ENCODE results near the gene PRM3. TPM values are rescaled to one million over a fixed set of nuclear protein-coding genes. Genes with fewer than 3 reads are reported as not detected.

The PRM3 gene, protein sequence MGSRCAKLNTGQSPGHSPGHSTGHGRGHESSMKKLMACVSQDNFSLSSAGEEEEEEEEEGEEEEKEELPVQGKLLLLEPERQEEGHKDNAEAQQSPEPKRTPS
- not detected for polyA plus RNA-seq (ENCODE audit: insufficient read length in 10 of 10)
- long read RNA-seq, donor 1: 0 reads
- long read RNA-seq, donor 2: 0 reads
- long read RNA-seq, donor 3: 0 reads
- long read RNA-seq, donor 4: 0 reads
- long read RNA-seq, donor 5: 0 reads
- long read RNA-seq, donor 6: 0 reads
- long read RNA-seq, donor 7: 0 reads
- long read RNA-seq, donor 8: 0 reads
- long read RNA-seq, donor 9: 0 reads

DNA sequence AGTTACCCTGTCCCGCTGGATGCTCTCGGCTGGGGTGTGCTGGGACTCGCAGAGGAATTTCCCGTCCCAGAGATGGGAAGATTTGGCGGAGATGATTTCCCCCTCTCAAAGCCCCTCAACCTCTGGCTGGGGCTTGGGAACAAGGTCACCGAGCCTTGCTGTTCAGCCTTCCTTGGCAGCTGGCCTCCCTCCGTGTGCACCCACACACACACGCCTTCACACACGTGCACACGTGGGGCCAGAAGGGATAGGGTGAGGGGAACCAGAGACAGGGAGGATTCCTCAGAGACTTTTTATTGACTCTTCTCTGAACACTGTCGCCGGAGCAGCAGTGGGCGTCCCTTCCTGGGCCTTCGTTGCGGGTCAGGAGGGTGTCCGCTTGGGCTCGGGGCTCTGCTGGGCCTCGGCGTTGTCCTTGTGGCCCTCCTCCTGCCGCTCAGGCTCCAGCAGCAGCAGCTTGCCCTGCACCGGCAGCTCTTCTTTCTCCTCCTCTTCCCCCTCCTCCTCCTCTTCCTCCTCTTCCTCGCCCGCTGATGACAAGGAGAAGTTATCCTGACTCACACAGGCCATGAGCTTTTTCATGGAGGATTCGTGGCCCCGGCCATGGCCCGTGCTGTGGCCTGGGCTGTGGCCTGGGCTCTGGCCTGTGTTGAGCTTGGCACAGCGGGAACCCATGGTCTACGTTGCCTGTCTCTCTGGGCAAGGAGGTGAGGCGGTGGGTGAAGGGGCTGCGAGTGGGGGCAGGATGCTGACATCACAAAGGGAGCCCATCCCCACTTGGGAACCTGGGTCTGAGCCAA, at the start of gene PRM3:
Gene PRM3, minus strand, starts transcription at position 709 of the 800 bp plus-strand sequence. Its CDS starts 34 bp downstream, at position 675.
- no peak for DNase-seq

DNA sequence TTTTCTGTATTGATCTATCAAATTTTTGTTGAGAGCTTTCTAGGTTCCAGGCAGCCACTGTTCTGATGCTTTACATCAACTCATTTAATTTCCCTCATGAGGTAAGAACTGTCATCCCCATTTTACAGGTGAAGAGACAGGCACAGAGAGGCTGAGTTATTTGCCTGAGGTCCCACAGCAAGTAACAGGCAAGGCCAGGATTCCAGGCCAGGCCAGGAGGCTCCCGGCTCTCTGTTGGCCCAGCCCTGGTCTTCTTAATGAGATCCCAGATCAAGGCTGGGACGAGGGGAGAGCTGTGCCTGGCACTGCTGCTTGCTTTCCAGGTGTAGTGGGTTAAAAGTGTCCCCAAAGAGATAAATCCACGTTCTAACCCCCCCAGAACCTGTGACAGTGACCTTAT, 49.4 kb upstream of the PRM3 start:
- DNase-seq: no peak

DNA sequence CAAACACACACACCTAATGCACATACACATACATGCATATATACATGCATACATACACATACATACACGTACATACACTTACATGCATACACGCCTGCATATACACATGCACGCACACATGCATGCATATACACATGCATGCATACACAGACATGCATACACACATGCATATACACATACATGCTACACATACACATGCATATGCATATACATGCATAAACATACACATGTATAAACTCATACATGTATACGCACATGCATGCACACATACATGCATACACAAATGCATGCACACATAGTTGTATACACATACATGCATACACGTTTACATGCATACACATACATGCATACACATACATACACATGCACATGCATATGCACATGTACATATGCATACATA, 48.2 kb upstream of the PRM3 start:
- no peak for DNase-seq

DNA sequence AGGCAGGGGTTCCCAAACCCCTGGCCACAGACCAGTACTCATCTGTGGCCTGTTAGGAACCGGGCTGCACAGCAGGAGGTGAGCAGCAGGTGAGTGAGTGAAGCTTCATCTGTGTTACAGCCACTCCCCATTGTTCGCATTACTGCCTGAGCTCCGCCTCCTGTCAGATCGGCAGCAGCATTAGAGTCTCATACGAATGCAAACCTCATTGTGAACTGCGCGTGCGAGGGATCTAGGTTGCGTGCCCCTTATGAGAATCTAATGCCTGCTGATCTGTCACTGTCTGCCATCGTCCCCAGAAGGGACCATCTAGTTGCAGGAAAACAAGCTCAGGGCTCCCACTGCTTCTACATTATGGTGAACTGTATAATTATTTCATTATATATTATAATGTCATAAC, 46.7 kb upstream of the PRM3 start:
- no peak for DNase-seq

DNA sequence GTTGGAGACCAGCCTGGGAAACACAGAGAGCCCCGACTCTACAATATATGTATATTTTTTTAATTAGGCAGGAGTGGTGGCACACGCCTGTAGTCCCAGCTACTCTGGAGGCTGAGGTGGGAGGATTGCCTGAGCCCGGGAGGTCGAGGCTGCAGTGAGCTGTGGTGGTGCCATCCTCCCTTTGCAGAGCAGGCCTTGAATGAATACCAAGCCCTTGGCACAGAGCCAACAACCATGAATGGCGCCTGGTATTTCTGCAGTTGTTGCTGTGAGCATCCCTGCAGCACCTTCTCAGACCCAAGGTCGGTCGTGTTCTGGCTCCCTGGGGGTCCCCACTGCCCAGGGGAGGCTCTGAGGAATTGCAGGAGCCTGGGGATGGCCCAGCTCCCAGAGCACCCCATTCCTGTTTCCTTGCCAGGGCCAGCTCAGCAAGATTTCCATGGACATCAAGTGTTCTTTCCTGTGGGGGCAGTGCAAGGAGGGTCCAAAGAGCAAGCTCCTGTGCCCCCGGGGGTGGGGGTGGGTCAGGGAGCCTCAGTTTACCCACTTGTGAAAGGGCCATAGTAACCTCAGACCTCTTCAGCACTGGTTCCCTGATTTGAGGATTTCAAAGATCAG, 46.2 kb upstream of the PRM3 start:
- DNase-seq: no peak

DNA sequence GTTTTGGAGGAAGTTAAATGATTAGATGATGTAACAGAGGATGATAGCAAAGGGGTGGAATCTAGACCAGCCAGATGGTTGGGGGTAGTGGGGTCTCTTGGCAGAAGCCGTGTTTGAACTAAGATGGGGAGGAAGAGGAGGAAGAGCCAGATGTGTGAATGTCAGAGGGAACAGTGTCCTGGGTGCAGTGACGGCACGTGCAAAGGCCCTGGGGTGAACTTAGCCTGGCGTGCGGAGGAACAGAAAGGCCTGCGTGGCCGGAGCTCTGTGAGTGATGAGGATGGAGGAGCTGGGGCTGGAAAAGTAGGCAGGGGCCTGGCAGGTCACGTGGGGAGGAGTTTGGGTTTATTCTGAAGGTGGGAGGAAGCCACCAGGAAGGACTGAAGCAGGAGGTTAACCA, 45.4 kb upstream of the PRM3 start:
- no peak for DNase-seq

DNA sequence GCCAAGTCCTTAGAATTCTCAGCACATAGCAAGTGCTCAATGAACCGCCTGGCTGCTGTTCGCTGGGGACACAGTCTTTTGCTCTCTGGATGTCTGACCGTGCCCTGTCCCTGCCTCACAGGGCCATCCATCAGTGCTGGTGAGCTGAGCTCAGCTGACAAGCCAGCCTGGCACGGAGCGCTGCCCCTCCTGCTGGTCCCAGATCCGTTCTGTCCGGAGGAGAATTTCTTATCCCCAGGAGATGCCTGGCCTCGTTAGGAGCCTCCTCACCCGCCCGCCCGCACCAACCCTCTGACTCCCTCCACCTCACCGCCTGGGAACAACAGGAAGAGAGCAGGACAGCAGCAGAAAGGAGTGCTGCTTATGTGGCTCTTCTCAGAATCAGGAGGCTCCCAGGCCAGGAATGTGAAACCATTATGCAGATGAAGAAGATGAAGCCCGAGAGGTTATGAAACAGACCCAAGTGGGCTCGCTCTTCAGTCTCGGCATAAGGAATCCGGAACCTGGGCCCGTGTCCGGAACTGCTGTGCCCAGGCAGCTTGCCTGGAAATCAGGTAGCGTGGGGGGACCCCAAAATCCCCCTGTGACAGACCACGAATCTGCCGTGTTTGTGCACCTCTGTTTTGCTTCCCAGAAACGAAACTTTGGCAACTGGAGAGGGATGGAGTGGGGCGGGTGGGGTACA, 43.0 kb upstream of the PRM3 start:
- DNase-seq: peak in 1 of 3 donors; percentile 26

DNA sequence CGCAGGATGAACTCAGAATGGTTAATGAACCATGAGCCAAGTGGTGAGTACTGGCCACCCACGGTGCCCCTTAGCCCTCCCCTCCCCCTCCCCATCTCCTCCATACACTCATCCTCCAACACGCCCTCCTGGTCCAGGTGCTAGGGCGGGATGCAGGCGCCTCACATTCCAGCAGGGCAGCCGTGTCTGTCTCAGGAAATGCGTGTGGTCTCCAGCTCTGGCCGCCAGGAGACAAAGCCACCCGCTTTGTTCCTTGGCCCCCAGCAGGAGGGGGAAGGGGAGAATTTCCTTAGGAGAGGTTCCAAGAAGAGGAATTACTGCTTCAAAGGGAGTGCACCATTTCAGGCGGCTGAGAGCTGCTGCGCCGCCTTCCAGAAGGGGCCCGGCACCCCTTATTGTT, 42.1 kb upstream of the PRM3 start:
- peak in 2 of 3 donors; percentile 55 to 65 for DNase-seq

DNA sequence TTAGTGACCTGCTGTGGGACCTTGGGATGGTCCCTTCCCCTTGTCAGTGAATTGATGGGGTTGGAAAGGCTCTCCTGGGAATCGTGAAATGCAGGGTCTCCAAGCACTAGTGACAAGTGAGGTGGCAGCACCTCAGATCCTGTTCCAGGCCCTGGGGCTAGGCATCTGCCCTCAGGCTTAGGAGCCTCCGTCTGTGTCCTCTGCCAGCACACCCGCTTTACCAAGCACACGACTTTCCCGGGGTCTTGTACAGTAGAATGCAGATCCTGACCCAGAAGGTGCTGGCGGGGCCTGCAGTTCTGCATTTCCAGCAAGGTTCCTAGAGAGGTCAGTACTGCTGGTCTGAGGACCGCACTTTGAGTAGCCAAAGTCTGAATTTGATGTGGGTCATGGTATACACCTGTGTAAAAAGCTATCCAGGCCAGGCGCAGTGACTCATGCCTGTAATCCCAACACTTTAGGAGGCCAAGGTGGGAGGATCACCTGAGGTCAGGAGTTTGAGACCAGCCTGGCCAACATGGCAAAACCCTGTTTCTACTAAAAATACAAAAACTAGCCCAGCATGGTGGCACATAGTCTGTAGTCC, 41.0 kb upstream of the PRM3 start:
- DNase-seq: no peak

DNA sequence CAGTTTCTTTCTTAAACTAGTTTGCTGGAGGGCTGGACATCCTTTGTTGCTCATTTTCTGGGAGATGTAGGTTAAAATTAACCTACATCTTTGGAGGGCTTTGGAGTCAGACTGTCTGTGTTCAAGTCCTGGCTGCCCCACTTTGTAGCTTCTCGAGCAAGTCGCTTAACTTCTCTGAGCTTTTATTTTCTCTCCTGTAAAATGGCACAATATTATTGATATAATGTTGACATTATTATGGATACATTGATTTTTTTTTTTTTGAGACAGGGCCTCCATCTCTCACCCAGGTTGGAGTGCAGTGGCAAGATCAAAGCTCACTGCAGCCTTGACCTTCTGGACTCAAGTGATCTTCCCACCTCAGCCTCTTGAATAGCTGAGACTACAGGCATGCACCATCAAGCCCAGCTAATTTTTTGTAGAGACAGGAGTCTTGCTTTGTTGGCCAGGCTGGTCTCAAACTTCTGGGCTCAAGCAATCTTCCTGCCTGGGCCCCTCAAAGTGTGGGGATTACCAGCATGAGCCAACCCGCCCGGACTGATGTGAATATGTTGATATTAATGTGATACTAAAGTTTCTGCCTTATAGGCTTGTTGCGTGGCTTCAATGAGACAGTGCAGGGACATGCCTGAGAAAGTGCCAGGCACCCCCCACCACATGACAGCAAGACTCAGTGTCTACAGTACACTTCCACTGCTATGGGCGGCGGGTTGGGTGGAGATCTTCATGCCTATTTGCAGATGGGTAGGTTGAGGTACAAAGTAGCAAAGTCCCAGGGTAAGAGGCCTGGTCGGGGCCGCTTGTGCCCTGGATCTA, 40.3 kb upstream of the PRM3 start:
- DNase-seq: no peak

DNA sequence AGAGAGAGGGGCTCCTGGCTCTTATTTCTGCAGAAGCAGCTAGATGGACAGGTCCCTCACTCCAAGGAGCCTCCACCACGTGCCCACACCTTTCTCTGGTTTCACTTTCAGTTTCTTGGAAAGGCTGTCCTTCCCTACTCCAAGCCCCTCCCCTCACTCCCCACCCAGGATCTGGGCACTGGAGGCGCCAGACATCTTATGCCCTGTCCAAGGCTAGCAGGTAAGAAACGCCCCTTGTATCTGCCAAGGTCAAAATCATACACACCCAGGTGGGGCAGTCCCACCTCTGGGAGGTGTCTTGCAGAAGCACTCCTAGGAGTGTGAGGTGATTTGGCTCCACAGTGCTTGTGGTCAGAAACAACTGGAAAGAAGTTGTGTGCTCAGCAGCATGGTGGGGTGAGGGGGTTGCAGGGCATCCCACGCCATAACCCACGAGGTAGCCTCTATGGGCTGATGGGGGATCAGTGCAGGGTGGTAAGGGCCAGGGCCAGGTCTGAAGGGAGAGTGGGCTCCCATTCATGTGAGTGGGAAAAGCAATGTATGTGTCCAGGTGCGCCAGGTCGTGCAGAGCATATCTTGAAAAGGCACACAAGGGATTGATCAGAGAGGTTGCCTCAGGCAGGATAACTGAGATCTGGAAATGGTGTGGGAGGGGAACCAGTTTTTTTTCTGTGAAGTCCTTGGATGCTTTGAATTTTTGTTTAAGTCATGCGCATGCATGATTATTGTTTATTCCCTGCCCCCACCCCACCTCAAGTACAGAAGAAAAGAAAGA, 39.5 kb upstream of the PRM3 start:
- peak in 1 of 3 donors; percentile 40 for DNase-seq

DNA sequence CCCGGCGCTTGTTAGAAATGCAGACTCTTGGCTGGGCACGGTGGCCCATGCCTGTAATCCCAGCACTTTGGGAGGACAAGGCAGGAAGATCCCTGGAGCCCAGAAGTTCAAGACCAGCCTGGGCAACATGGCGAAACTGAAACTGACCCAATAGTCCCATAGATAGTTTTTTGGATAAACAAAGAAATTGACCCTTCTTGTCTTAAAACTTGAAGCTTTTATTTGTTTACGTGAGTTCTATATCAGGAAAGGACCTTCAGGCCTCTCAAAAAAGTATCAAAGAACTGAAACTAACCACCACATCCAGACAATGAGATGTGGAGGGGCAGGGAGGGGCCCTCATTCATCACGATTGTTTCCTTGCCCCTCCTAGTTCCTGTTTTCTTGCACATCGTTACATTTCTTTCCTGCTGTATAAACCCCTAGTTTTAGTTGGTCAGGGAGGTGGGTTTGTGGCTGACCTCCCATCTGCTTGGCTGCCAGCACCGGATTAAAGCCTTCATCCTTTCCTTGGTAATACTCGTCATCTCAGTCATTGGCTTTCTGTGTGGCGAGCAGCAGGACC, 37.6 kb upstream of the PRM3 start:
- DNase-seq: no peak

DNA sequence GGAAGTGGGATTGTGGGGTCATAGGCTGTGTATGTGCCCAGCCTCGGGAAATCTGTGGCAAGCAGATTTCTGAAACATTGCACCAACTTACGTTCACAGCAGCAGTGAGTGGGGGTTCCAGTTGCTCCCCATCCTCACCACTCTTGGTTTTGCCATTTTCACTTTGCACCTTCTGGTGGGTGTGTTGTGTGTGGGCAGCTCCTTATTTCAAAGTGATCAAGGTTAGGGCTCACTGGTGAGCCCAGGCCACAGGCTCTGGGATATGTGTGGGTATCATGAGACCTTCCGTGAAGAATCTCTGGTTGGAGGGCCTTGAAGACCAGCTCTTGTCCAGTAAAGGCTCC, 37.2 kb upstream of the PRM3 start:
- no peak for DNase-seq

DNA sequence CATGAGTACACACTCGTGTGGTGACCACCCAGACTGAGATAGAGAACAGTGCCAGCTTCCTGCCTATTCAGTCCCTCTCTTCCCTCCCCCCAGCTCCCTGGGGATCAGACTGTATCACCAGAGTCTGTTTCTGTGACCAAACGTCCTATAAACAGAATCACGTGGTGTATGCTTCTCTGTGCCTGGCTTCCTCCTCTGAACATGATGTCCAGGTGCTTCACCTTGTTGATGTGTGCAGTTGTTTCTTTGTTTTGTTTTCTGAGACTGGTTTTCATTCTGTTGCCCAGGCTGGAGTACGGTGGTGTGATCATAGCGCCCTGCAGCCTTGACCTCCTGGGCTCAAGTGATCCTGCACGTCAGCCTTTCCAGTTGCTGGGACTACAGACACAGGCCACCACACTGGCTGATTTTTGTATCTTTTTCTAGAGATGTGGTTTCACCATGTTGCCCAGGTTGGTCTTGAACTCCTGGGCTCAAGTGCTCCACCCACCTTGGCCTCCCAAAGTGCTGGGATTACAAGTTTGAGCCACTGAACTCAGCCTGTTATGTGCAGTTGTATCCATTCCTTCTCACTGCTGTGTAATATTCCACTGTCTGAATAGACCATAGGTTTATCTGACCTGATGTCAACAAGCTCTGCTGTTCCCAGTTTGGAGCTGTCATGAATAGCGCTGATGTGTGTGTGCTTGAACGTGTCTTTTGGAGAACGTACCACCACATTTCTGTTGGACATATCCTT, 36.6 kb upstream of the PRM3 start:
- DNase-seq: no peak

DNA sequence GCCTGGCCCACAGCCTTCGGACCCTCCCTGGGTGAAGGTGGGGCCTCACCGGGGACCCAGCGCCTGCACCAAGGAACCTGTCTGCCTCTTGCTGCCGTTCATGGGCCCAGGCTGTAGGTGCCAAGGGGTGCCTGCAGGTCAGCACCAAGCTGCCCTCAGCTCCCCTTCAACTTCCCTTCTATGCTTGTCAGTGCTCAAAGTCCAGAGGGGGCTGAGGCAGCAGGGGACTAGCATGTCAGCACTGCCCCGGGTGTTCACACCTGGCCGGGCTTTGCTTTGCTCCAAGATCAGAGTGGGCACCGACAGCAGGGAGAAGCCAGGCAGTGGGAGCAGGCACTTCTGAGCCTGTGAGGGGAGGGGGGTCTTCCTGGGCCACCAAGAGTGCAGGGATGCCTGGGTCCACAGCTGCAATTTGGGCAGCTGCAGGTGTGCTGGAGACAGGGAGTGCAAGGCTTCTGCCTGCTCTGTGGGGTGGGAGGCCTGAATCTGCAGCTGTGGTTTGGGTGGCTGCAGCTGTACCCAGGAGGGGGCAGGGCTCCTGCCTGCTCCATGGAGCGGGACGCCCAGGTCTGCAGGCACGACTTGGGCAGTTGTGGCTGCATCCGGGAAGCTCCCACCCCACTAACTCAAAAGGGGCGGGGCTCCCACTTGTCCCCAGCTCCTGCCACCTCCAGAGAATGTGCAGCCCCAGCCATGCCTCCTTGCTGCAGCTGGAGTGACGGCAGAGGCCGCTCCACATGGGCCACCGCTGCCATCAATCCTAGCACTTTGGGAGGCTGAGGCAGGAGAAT, 35.3 kb upstream of the PRM3 start:
- no peak for DNase-seq

DNA sequence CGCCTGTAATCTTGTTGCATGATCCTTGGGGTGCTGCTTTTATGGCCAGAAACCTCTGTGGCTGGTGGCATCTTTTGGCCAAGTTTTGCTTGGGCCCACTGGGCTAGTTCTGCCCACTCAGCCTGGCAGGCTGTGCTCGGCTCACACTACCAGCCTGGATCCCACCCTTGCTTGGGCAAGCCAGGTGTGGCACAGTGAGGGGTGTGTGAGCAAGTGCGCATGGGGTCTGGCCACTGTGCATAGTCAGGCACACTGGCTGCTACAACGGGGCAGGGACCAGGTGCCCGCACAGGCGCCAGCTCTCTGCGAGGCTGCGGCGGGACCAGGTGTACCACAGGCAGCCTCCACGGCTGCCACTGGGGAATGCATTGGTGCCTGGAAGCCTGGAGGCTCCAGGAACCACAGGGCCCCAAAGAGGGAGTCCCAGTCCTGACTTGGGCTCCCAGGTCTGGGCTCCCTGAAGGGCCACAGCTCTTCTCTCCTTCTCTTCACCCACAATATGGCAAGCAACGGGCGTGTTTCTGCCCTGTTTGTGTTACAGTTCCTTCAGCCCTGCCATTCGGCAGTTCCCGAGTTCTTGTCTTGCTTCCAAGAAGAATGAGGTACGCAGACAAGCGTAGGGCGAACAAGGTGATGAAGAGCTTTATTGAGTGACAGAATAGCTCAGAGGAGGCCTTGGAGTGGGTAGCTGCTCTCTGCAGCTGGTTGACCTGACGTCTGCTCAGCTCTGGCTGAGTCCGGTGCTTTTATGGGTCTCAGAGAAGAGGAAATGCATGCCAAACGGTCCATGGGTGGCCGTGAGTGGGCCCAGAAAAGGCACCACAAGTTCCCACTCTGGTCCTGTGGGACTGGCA, 34.4 kb upstream of the PRM3 start:
- no peak for DNase-seq

DNA sequence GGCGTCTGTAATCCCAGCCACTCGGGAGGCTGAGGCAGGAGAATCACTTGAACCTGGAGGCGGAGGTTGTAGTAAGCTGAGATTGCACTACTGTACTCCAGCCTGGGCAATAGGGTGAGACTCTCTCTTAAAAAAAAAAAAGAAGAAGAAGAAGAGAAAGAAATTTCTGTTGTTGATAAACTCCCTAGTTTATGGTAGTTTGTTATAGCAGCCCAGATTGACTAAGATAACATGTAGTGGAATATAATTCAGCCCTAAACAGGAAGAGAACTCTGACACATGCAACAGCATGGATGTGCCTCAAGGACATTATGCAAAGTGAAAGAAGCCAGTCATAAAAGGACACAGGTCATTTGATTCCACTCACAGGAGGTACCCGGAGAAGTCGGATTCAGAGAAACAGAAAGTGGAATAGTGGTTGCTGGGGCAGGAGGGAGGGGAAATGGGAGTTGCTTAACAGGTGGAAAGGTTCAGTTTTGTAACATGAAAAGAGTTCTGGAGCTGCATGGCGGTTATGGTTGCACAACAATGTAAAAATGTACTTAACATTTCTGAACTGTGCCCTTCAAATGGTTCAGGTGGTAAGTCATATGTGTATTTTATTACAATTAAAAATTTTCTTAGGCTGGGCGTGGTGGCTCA, 33.7 kb upstream of the PRM3 start:
- DNase-seq: no peak

Measured in muscle of back (tissue), 13 donors.